Islet of Langerhans (tissue), 1 donor: Measurements from ENCODE around the gene ORMDL3.
"Not testable (repeated sequence)": the region's sequence is repeated elsewhere in the genome, so short reads cannot be mapped to it uniquely, and the experiment has no call there.

Experiments
- FAIRE-seq: peaks from one replicate; lab custom pipeline; 2011; peaks lifted over from hg19 to GRCh38; lab: Jason Lieb, UNC

ORMDL3 gene

DNA sequence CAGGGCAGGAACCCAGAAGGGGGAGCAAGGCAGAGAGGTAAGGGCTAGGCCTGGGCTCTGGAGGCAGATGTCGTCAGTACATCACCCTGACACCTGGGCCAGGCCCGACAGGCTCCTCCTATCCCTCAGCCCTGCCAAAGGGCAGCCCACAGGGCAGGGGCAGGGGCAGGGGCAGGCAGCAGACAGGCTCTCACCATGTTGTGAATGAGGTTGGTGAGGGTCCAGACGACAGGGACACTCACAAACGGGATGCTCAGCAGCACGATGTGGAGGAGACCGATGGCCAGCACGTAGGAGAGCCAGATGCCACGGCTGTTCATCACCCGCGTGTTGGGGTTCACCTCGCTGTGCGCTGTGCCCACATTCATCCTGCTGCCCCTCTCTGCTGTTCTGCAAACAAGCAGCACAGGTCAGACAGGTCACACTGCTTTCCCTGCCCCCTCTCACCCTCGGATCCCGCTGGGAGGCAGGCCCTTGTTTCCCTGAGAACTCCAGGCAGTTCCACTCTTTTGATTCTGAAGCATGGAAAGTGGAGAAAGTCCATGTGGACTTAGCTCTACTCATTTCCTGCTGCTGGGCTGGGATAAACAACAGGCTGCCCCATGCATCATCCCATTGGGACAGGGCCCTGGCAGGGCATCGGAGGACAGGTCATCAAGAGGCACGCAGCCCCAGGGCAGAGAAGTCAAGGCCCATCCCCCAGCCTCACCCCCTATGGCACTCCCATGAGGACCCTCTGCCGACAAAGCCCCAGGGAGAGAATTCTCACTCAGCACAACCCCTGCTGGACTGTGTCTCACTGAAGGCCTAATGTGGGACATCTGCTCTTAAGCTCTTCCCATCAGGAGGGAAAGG lies 3.3 kb downstream of the ORMDL3 start:
- no peak for FAIRE-seq

DNA sequence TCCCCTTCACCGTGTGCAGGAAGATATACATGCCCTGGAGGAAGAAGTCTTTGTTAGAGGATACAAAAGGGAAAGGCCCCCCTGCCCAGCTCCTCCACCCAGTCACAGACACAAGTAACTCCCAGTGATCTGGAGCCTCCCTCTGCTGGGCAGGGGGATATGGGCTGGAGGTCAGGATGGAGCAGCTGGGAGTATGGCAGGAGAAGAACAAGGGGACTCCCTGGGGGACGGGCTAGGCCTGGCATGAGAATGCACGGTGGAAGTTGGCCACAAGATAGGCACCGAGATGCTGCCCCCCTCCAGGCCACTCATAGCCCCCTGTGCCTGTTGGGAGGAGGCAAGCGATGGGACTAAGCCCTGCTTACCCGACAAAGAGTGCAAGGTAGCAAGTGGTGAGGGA lies 4.2 kb downstream of the ORMDL3 start:
- FAIRE-seq, result no peak

DNA sequence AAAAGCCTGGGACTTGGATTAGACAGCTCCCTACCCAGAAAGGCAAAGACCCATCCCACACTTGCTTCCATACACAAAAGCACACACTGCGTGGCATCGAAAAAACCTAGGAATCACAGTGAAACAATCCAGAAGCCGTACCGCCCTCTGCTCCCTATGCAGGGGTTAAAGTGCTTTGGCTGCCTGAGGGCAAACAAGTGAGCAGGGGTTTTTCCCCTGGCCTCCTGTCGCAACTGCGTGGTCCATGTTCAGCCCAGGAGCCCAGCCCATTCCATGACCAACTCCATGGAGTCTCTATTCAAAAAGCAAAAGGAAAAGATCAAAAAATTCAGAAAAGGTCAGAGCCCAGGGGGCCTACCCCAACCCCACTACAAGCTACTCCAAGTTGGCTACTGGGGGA lies 5.4 kb downstream of the ORMDL3 start:
- FAIRE-seq, result no peak

DNA sequence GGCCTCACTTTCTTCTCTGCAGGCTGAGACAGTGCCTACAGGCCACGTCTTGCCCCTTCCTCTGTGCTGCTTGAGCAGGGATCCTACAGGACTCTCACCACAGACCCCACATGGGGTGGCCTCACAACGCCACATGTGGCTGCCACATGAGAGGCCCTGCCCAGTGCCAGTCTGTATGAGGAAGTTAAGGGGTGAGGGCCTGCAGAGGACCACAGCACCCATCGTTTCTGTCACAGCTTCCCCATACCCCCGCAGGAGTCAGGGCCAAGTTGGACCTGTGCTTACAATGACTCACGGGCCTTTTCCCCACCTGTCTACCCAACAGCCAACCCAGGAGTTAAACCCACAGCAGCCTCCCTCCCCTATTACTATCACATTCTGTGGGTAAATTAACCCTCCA lies 6.1 kb downstream of the ORMDL3 start:
- no peak for FAIRE-seq

GRCh38 chr17:39920218-39921210 lies 6.9 kb downstream of the ORMDL3 start:
- FAIRE-seq, result no peak

GRCh38 chr17:39919087-39919683 lies 8.2 kb downstream of the ORMDL3 start:
- FAIRE-seq, result no peak

DNA sequence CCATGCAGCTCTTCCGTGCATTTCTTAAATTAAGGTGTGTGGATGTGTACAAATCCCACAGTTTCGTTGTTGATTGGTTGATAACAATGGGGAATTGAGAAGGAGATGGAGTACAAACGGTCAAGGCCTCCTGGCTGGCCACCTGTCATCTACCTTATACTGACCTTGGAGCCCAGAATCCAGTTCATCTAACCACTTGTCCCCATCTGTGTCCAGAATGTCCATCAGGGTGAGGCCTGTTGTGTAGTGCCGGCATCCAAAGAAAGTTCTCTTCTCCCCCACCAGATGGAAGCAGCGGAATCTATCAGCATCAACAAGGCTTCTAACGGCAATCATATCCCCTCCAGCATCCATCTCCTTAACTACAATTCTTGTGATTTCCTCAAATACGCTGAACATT lies 10.5 kb downstream of the ORMDL3 start:
- no peak for FAIRE-seq

DNA sequence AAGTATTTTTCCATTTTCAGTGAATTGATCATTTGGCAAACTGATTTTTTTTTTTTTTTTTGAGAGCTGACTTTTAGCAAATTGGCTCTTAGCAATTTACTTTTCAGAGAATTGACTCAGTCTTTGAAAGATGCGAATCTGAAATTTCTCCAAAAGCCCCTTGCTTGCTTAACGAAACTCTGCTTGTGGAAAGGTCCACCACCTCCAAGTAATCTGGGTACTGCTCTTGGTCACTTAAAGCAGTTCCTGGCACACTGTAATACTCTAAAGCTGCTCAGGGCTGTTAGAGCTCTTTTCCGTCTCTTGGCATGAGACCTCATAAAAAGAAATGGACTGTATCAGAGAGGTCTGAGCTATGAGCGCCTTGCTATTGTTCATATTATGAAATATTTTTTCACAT lies 11.8 kb downstream of the ORMDL3 start:
- no peak for FAIRE-seq

DNA sequence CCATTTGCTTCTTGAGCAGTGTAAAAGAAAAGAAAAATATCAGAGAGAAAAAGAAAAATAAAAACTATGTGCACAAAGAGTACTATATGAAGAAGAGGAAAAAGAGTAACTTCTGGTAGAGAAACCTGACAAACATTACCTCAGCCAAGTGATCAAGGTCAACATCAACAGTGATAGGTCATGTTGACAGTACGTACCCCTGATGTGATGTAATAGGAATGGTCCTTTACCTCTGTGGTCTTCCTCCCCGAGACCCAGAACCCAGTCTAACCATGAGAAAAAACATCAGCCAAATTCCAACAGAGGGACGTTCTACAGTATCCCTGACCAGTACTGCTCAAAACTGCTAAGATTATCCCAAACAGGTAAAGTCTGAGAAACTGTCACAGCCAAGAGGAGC lies 13.4 kb downstream of the ORMDL3 start:
- no peak for FAIRE-seq

GRCh38 chr17:39908789-39909352 lies 18.5 kb downstream of the ORMDL3 start:
- no peak for FAIRE-seq

DNA sequence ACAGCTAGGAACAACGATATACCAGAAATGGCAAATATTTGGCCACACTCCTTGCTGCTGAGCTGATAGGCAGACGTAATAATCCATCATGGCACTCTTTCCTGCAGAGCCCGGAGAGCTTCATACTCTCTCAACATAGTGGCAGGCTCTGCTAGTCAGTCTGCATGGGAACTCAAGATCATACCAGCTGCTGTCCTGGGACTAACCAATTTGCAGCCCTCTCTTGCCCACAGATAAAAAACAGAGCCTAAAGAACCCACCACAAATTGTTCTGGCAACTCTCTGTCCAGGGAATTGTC lies 22.5 kb downstream of the ORMDL3 start:
- FAIRE-seq, result no peak

GRCh38 chr17:39903158-39903884 lies 24.1 kb downstream of the ORMDL3 start:
- FAIRE-seq, result no peak

GRCh38 chr17:39902027-39902426 lies 25.4 kb downstream of the ORMDL3 start:
- not testable (repeated sequence) for FAIRE-seq

DNA sequence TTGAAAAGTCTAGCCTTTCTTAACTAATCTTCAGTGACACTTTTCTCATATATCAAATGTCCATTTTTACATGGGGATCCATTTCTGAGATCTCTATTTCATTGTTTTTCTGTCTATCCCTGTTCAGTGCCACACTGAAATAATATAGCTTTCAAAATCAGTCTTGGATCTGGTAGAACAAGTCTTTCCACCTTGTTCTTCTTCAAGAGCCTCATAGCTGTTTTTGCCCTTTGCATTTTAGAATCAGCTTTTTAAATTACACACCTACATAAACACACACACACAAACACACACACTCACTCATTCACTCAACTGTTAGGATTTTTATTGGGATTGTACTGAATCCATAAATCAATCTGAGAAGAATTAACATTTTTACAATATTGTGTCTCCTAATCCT lies 28.2 kb downstream of the ORMDL3 start:
- no peak for FAIRE-seq

- FAIRE-seq, result no peak
These were observed 29.3 kb downstream of the ORMDL3 start for GRCh38 chr17:39898088-39898487.

DNA sequence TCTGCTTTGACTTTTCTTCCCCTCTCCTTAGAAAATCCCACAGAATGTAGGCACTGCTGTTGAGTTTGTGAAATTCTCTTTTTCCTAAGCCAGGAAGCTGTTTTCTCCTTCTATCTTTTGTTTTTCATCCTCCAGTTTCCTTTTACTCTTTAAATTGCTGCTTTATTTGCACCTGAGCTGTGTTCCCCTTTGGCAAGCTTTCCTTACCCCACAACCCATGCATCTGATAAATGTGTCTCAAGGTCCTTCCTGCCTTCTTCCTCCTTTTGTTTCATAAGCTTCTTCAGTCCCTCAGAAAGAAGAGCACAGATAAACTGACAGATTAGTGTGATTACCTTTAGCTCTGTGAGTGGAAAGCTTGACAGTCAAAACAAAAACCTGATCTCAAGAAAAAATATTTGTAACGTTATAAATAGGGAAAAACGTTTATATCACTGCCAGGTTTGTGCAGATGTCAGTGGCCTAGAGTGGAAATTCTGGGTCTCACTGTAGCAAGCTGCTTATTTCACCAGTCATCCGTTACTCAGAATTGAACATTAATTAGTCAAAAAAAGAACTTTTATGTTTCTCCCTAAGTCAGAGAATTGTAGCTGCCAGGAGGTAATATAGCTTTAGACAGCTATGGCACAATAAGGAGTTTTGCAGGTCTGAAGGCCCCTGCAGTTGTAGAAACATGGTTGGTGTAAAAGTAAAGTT lies 32.6 kb downstream of the ORMDL3 start:
- FAIRE-seq, result no peak

DNA sequence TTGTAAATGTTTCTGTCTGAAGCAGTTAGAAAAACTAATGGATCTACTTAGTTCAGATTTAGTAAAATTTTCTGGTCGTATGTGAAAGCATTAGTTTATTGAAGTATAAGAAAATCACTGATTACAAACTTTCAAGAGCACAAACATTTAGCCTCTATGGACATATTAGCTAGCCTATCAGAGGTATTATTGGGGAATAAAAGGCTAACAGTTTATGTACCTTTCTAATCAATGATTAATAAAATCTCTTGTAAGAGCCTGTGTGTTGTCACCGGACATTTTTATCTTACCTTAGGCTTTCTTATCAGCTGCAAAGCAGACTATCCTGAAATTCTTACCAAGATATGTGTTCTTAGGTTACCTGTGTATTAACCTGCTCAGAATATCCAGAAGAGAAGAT lies 38.2 kb downstream of the ORMDL3 start:
- FAIRE-seq, result no peak

- FAIRE-seq, result no peak
These were observed 40.3 kb downstream of the ORMDL3 start for GRCh38 chr17:39887078-39887477.

- not testable (repeated sequence) for FAIRE-seq
These were observed 41.3 kb downstream of the ORMDL3 start for GRCh38 chr17:39886102-39886501.

DNA sequence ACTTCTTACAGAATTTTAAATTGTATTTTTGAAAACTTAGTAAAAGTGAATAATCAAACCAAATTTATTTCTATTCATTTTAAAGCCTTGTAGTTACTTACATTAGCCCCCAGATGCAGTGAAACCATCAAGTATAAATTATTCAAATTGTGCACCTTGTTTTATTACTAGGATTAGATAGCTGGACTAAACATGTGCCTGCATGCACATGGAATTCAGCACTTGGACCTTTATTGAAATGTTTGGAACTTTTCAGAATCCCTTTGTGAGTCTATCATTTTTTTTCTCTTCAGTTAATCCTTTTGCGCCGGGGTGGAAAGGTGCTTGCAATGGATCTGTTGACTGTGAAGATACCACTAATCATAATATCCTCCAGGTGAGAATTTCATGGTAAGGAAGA lies 54.6 kb downstream of the ORMDL3 start:
- FAIRE-seq, result no peak

- FAIRE-seq, result no peak
These were observed 55.6 kb downstream of the ORMDL3 start for GRCh38 chr17:39871801-39872200.
